B cell (primary cell): ENCODE data around the gene TNRC6C. TPM values are rescaled to one million over a fixed set of nuclear protein-coding genes. Genes with fewer than 3 reads are reported as not detected.

ENCODE experiments used
- ATAC-seq: fragments of 200-7000 bp; cut with Tn5 transposase; one replicate; pipeline ENCODE4 v1.10.0; 2021; ENCODE audit warnings: low read depth, mild to moderate bottlenecking, moderate number of reproducible peaks, moderate library complexity
- CTCF ChIA-PET: fragments of 350-600 bp; sonication (Branson Sonifier 250); formaldehyde crosslinking; loops from one replicate; lab custom pipeline; 2021; ENCODE audit warnings: antibody characterized with exemption, inconsistent platforms; lab: Charles Lee
- POLR2A ChIA-PET: fragments of 350-600 bp; sonication (Branson Sonifier 250); formaldehyde crosslinking; loops from one replicate; lab custom pipeline; 2021; ENCODE audit warnings: antibody characterized with exemption; lab: Charles Lee
- DNase-seq: peaks from one replicate; pipeline ENCODE4 v3.0.0; 2013
- H2AFZ ChIP-seq: 2 replicates; pipeline ENCODE4 v1.6.1; 2012; ENCODE audit warnings: mild to moderate bottlenecking, low read depth, low read length; ENCODE audit not compliant: insufficient read depth, poor library complexity, severe bottlenecking
- H3K27ac ChIP-seq, 2 donors: 1 replicate in 1 of 2; 2 replicates in 1 of 2; pipeline ENCODE4 v1.5.1; 2012 to 2013; ENCODE audit warnings: low read length in 2 of 2, mild to moderate bottlenecking in 2 of 2, moderate library complexity in 1 of 2
- H3K27me3 ChIP-seq, 4 experiments: fragments of 200-600 bp in 1 of 4; sonication (generic) in 1 of 4; replicated peaks in 1 of 4; 1 replicate in 2 of 4; 2 replicates in 2 of 4; pipeline versions ENCODE4 v1.6.1 to v1.7.0; 2013 to 2016; ENCODE audit warnings: low read length in 3 of 4, mild to moderate bottlenecking in 2 of 4, mixed read lengths in 1 of 4, moderate library complexity in 1 of 4; ENCODE audit not compliant: insufficient read depth in 4 of 4, control insufficient read depth in 3 of 4; ENCODE audit errors: control extremely low read depth in 1 of 4
- H3K36me3 ChIP-seq, 2 experiments: replicated peaks in 1 of 2; 1 replicate in 1 of 2; 2 replicates in 1 of 2; pipeline versions ENCODE4 v1.6.1 to v1.7.1; 2013; ENCODE audit warnings: low read length in 1 of 2; ENCODE audit not compliant: insufficient read depth in 2 of 2, control insufficient read depth in 1 of 2; ENCODE audit errors: control extremely low read depth in 1 of 2, extremely low read depth in 1 of 2
- H3K4me1 ChIP-seq, 2 donors: fragments of 200-600 bp in 1 of 2; sonication (generic) in 1 of 2; 1 replicate in 1 of 2; 2 replicates in 1 of 2; pipeline versions ENCODE4 v1.5.1 to v1.6.1; 2013 to 2017; ENCODE audit warnings: low read length in 2 of 2; ENCODE audit not compliant: control insufficient read depth in 2 of 2, insufficient read depth in 2 of 2
- H3K4me2 ChIP-seq: replicated peaks from 2 replicates; pipeline ENCODE3; 2012; ENCODE audit warnings: mild to moderate bottlenecking, low read depth, low read length; ENCODE audit not compliant: poor library complexity, severe bottlenecking
- H3K4me3 ChIP-seq, 5 experiments: fragments of 200-600 bp in 1 of 5; sonication (generic) in 1 of 5; 1 replicate in 3 of 5; 2 replicates in 2 of 5; pipeline versions ENCODE4 v1.5.1 to v1.7.0; 2011 to 2016; ENCODE audit warnings: low read length in 4 of 5, mild to moderate bottlenecking in 4 of 5, low read depth in 2 of 5, control low read depth in 1 of 5, moderate library complexity in 1 of 5; ENCODE audit not compliant: insufficient read depth in 1 of 5; ENCODE audit errors: control extremely low read depth in 1 of 5, extremely low read depth in 1 of 5
- H3K79me2 ChIP-seq: fragments of 200-600 bp; sonication (generic); one replicate; pipeline ENCODE4 v1.6.0; 2016; ENCODE audit warnings: low read length; ENCODE audit not compliant: control insufficient read depth, insufficient read depth
- H3K9ac ChIP-seq: fragments of 200-600 bp; sonication (generic); 2 replicates; pipeline ENCODE4 v1.6.1; 2017; ENCODE audit warnings: mild to moderate bottlenecking, low read length, moderate library complexity
- H3K9me3 ChIP-seq, 3 donors: one replicate each; pipeline versions ENCODE4 v1.6.1 to v1.7.1; 2013; ENCODE audit warnings: low read length in 2 of 3; ENCODE audit not compliant: control insufficient read depth in 2 of 3, insufficient read depth in 1 of 3; ENCODE audit errors: control extremely low read depth in 1 of 3
- H4K20me1 ChIP-seq: 2 replicates; pipeline ENCODE4 v1.6.0; 2012; ENCODE audit warnings: mild to moderate bottlenecking, low read length; ENCODE audit not compliant: insufficient read depth, control insufficient read depth, poor library complexity, severe bottlenecking
- H3K27ac Mint-ChIP-seq: one replicate; pipeline ENCODE4 v1.8.0; 2021; ENCODE audit warnings: mixed read lengths
- H3K27me3 Mint-ChIP-seq: one replicate; pipeline ENCODE4 v1.8.0; 2021; ENCODE audit warnings: mixed read lengths
- H3K4me1 Mint-ChIP-seq: one replicate; pipeline ENCODE4 v1.8.0; 2021; ENCODE audit warnings: mixed read lengths
- H3K4me3 Mint-ChIP-seq: one replicate; pipeline ENCODE4 v1.8.0; 2021; ENCODE audit warnings: mixed read lengths
- H3K9me3 Mint-ChIP-seq: one replicate; pipeline ENCODE4 v1.8.0; 2022; ENCODE audit warnings: mixed read lengths; ENCODE audit not compliant: insufficient read depth
- CTCF ChIP-seq: fragments of 200-600 bp; IDR thresholded peaks from one replicate; pipeline ENCODE4 v1.8.0; 2022; ENCODE audit warnings: antibody characterized with exemption, mild to moderate bottlenecking
- EZH2 ChIP-seq: IDR thresholded peaks from 2 replicates; pipeline ENCODE4 v1.6.1; 2012; ENCODE audit warnings: borderline replicate concordance, low read depth, mild to moderate bottlenecking, moderate library complexity, low read length; ENCODE audit not compliant: insufficient read depth, poor library complexity, severe bottlenecking
- WGBS: methylation state at CpG from one replicate; pipeline ENCODE4 v1.1.5; 2013; ENCODE audit warnings: missing lambda C conversion rate; ENCODE audit not compliant: insufficient coverage; 5-methylcytosine and 5-hydroxymethylcytosine counted together
- intact Hi-C: fragments of 100-400 bp; cut with micrococcal nuclease; formaldehyde crosslinking; loops from one replicate; pipeline ENCODE4 v1.10.0; 2022
- polyA plus RNA-seq: library from polyadenylated mRNA; depleted of rRNA; stranded (reverse); fragments of >200 nt; gene quantifications from 2 replicates; pipeline ENCODE4 v1.2.3, GENCODE V29; 2012
- total RNA-seq, 2 donors: library from RNA; stranded (reverse); fragments of 120-200 nt in 1 of 2; gene quantifications; 1 replicate in 1 of 2; 2 replicates in 1 of 2; pipeline versions ENCODE4 v1.2.3 to v1.2.4, GENCODE V29; 2013 to 2022

Gene TNRC6C
- total and polyA plus RNA-seq, 2 donors (not counting 1 experiment from before 2014, with no cell fraction given): 3.9 to 63.8 TPM

DNA sequence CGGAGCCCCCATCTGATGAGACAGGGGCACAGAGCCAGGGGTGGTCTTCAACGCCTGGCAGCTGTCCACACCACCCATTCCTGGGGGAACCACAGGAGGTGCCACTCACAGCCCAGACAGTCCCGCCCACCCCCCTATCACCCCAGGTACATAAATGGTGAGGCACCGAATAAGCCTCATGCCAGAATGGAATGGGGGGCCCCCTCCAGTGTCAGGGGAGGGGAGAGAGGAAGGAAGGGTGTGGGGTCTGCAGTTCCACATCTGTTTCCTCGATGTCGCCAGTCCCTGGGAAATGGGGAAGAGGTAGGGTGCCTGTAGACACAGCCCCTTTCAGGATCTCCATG, 168.4 kb downstream of the TNRC6C start:
- peaks cover 88% of the 10 kb centered on the region for H4K20me1 ChIP-seq
- H3K9ac ChIP-seq: peak overlapping the region; percentile 91
- Mint-ChIP-seq H3K9me3 (no peaks in the 10 kb centered on the region), H3K4me1 (peaks cover 77% of the 10 kb centered on the region), H3K4me3 (peak overlapping the region; percentile 91), H3K27ac (peak overlapping the region; percentile 92), H3K27me3 (no peaks in the 10 kb centered on the region)
- POLR2A ChIA-PET: interaction anchor here (0.6 to 22.6 kb wide), 7 partner anchors 8 to 125 kb away, joined by 3 to 432 read pairs (median 11); partner anchors contain the start of genes C17orf99 and SYNGR2
- H3K36me3 ChIP-seq: peaks cover 8 to 58% of the 10 kb centered on the region in 2 experiments
- no peaks in the 10 kb centered on the region for H3K9me3 ChIP-seq
- H3K27ac ChIP-seq: peak overlapping the region; percentile 77 to 92
- no peak for DNase-seq
- CTCF ChIA-PET: interaction anchor here (3.0 to 13.9 kb wide), 3 partner anchors 10 to 46 kb away, joined by 12 to 169 read pairs (median 22); partner anchors contain the start of gene SYNGR2
- ATAC-seq: no peak
- peaks cover 89% of the 10 kb centered on the region for H3K79me2 ChIP-seq
- H3K27me3 ChIP-seq: no peaks in the 10 kb centered on the region
- peak overlapping the region; percentile 13 to 97 (median 89) for H3K4me3 ChIP-seq
- H3K4me1 ChIP-seq: peaks cover 72 to 84% of the 10 kb centered on the region in 2 donors
- intact Hi-C loops: loop anchor here (2.0 kb wide), 1 partner anchor 14 kb away; no protein-coding TSS in a partner anchor
- 8% methylated on average over 4 of the region's 6 CpGs for WGBS
- peak overlapping the region; percentile 100 for H3K4me2 ChIP-seq
- TF ChIP-seq EZH2 (no peak), CTCF (no peak)
- no peak overlapping the region for H2AFZ ChIP-seq

DNA sequence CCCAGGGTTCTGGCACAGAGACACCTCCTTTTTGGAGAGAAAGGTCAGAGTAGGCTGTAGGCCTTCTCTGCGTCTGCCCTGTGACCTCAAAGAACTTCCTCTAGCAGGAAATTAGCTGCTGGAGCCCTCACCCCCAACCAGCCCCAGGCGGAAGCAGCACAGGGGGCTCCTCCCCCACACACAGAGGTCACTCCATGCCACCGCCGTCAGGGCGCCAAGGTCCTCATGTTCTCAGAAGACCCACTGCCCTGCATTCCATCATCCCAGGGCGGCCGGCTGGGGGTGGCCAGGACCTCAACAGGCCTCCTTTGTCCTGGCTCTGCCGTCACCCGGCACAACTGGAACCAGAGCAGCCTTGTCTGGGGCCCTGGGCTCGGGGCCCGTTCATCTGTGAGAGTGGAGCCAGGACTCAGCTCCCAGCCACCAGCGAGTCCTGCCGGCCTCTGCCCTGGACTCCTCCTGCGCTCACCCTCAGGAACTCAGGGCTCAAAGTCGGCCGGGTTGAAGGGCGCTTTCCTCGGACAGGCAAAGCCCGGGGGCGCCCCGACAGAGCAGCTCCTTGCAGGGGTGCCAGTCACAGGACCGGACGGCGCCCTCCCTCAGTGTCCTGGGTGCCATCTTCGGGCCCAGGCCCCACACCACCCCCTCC, 168.9 kb downstream of the TNRC6C start:
- no peak for TF ChIP-seq CTCF
- TF ChIP-seq EZH2: no peak
- Histone ChIP-seq H3K27me3 (no peaks in the 10 kb centered on the region), H3K9me3 (no peaks in the 10 kb centered on the region), H3K27ac (peak overlapping the region; percentile 77 to 92), H3K4me2 (peak overlapping the region; percentile 100), H4K20me1 (peaks cover 88% of the 10 kb centered on the region), H3K9ac (peak overlapping the region; percentile 91), H2AFZ (peak overlapping the region; percentile 42), H3K79me2 (peaks cover 84% of the 10 kb centered on the region), H3K36me3 (peaks cover 8 to 55% of the 10 kb centered on the region in 2 experiments), H3K4me3 (peak overlapping the region; percentile 13 to 97 (median 89)), H3K4me1 (peaks cover 68 to 80% of the 10 kb centered on the region in 2 donors)
- 1% methylated on average over 25 of the region's 25 CpGs for WGBS
- peak; percentile 75 for DNase-seq
- Mint-ChIP-seq H3K9me3 (no peaks in the 10 kb centered on the region), H3K27ac (peak overlapping the region; percentile 92), H3K4me3 (peak overlapping the region; percentile 91), H3K4me1 (peaks cover 73% of the 10 kb centered on the region), H3K27me3 (no peaks in the 10 kb centered on the region)
- CTCF ChIA-PET: interaction anchor here (0.7 to 13.9 kb wide), 5 partner anchors 10 to 126 kb away, joined by 3 to 169 read pairs (median 12); partner anchors contain the start of gene SYNGR2
- POLR2A ChIA-PET: interaction anchor here (0.6 to 22.6 kb wide), 8 partner anchors 8 to 48 kb away, joined by 3 to 432 read pairs (median 12); partner anchors contain the start of genes C17orf99 and SYNGR2
- ATAC-seq: peak; percentile 9
- intact Hi-C loops: loop anchor here (2.0 kb wide), 1 partner anchor 13 kb away; no protein-coding TSS in a partner anchor
